Loucy (cell line): ENCODE measurements around the gene BTN2A1.

Experiments
- H2AFZ ChIP-seq: fragments of 200-600 bp; sonication (generic); 2 replicates; pipeline ENCODE4 v1.6.0; 2016; ENCODE audit warnings: antibody characterized with exemption, mild to moderate bottlenecking, low read length, moderate library complexity
- H3F3A ChIP-seq: fragments of 200-600 bp; 2 replicates; pipeline ENCODE4 v1.6.0; 2016; ENCODE audit warnings: antibody characterized with exemption, low read depth, mild to moderate bottlenecking
- H3K27me3 ChIP-seq: fragments of 200-600 bp; sonication (generic); 2 replicates; pipeline ENCODE4 v1.6.1; 2014; ENCODE audit warnings: low read length, mild to moderate bottlenecking; ENCODE audit not compliant: insufficient read depth, poor library complexity, severe bottlenecking
- H3K36me3 ChIP-seq: fragments of 200-600 bp; sonication (generic); 2 replicates; pipeline ENCODE4 v1.6.1; 2016; ENCODE audit warnings: low read length; ENCODE audit not compliant: insufficient read depth
- H3K4me1 ChIP-seq: fragments of 200-600 bp; sonication (generic); 2 replicates; pipeline ENCODE4 v1.5.1; 2014; ENCODE audit warnings: low read length, mild to moderate bottlenecking; ENCODE audit not compliant: insufficient read depth, poor library complexity, severe bottlenecking
- H3K4me2 ChIP-seq: fragments of 200-600 bp; sonication (generic); 2 replicates; pipeline ENCODE4 v1.6.0; 2014; ENCODE audit warnings: antibody characterized with exemption, low read length, low read depth, mild to moderate bottlenecking; ENCODE audit not compliant: poor library complexity, severe bottlenecking
- H3K4me3 ChIP-seq: fragments of 200-600 bp; sonication (generic); 2 replicates; pipeline ENCODE4 v1.5.1; 2014; ENCODE audit warnings: low read length, mild to moderate bottlenecking, mixed read lengths; ENCODE audit not compliant: poor library complexity, severe bottlenecking
- H3K79me2 ChIP-seq: fragments of 200-600 bp; sonication (generic); 2 replicates; pipeline ENCODE4 v1.6.1; 2014; ENCODE audit warnings: low read length; ENCODE audit not compliant: insufficient read depth
- H3K9ac ChIP-seq: fragments of 200-600 bp; sonication (generic); 2 replicates; pipeline ENCODE4 v1.6.0; 2014; ENCODE audit warnings: mild to moderate bottlenecking, low read depth, low read length, moderate library complexity; ENCODE audit not compliant: poor library complexity, severe bottlenecking
- H3K9me2 ChIP-seq: fragments of 200-600 bp; sonication (generic); replicated peaks from 2 replicates; pipeline ENCODE4 v1.6.1; 2016; ENCODE audit warnings: low read depth, low read length, mixed read lengths
- H3K9me3 ChIP-seq: fragments of 200-600 bp; sonication (generic); 2 replicates; pipeline ENCODE4 v1.6.1; 2014; ENCODE audit warnings: mild to moderate bottlenecking, antibody characterized with exemption, low read length, low read depth; ENCODE audit not compliant: insufficient read depth
- H4K20me1 ChIP-seq: fragments of 200-600 bp; sonication (generic); 2 replicates; pipeline ENCODE4 v1.6.0; 2014; ENCODE audit warnings: antibody characterized with exemption, low read length, mild to moderate bottlenecking; ENCODE audit not compliant: insufficient read depth, poor library complexity, severe bottlenecking
- EZH2phosphoT487 ChIP-seq: fragments of 200-600 bp; IDR thresholded peaks from 2 replicates; pipeline ENCODE4 v1.6.1; 2018; ENCODE audit warnings: antibody characterized with exemption, mild to moderate bottlenecking, moderate library complexity, borderline replicate concordance
- TF ChIP-seq, protein P1 (sequence below): fragments of 200-600 bp; sonication (generic); conservative IDR thresholded peaks from 2 replicates; pipeline ENCODE4 v1.5.1; 2014; ENCODE audit warnings: mild to moderate bottlenecking, antibody characterized with exemption, low read length

Gene BTN2A1

DNA sequence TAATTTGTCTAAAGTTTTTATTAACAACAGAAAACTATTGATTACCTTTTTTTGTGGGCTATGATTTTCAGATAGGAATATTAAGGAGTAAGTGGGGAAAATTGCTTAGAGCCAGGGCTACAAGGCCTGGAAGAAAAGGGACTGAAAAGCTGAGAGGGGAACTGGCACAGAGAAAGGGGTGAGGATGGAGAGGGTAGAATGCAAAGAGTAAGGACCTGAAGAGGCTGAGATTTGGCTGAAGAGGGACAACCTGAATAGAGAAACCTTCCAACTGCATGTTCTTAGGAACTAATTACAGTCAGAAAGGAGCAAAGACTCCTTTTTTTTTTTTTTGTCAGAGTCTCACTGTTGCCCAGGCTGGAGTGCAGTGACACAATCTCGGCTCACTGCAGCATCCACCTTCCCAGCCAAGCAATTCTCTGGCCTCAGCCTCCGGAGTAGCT is 16.7 kb downstream of the BTN2A1 start:
- H3K4me1 ChIP-seq: peaks cover 29% of the 10 kb centered on the region
- H3K9me3 ChIP-seq: peaks cover 7% of the 10 kb centered on the region; the same call in 1 of the 2 replicates
- no peak for TF ChIP-seq EZH2phosphoT487
- no peaks in the 10 kb centered on the region for H4K20me1 ChIP-seq
- peak overlapping the region; percentile 98 for H3K9ac ChIP-seq
- no peaks in the 10 kb centered on the region for H3K27me3 ChIP-seq
- H3K9me2 ChIP-seq: no peaks in the 10 kb centered on the region
- peak overlapping the region; percentile 92 for H3K4me3 ChIP-seq
- no peaks in the 10 kb centered on the region for H3K36me3 ChIP-seq
- peak overlapping the region; percentile 80 for H3K4me2 ChIP-seq
- peak overlapping the region; percentile 35; the same call in 1 of the 2 replicates for H2AFZ ChIP-seq
- H3K79me2 ChIP-seq: peaks cover 12% of the 10 kb centered on the region; the same call in 1 of the 2 replicates
- H3F3A ChIP-seq: 0 out of 2 replicates have a peak, but pooled peaks cover 2% of the 10 kb centered on the region

DNA sequence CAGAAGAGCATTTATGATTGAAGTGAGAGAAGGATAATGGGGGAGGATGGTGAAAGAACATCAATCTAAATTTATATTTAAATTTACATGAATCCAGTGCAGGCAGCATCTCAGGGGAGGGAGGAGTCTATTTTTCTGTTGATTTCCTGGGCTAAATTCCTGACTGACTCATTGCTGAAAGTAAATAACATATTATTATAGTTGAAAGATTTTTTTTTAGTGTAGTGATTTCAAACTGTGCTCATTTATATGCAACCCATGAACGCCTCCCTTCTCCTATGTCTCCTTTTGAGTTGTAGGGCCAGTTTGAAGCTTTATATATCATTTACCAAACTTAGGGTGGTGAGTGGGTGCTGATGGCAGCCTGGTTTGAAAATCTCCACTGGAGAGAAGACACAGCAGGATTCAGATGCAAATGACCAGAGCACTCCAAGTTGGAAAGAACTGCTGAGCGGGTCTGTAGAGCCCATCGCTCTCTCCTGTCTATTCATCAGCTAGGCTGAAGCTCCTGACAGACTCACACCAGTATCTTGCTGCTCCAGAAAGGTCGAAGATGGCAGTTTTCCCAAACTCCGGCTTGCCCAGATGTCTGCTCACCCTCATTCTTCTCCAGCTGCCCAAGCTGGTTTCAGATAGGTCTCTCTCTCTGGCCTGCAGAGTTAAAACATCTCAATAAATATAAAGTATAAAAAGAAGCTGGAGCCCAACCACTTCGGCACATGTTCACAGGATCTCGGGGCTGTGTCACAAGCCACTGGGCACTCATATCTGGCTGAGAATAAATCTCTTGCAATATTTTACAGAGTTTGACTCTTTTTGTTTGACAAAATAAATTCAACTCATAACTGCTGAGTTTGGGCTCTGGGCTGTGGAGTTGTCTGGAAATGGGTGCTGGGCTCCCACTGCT is 18.3 kb downstream of the BTN2A1 start:
- peak overlapping the region; percentile 98 for H3K9ac ChIP-seq
- no peaks in the 10 kb centered on the region for H3K36me3 ChIP-seq
- H3K27me3 ChIP-seq: no peaks in the 10 kb centered on the region
- peaks cover 7% of the 10 kb centered on the region; the same call in 1 of the 2 replicates for H3K9me3 ChIP-seq
- 0 out of 2 replicates have a peak, but pooled peaks cover 2% of the 10 kb centered on the region for H3F3A ChIP-seq
- H2AFZ ChIP-seq: no peak overlapping the region
- H3K79me2 ChIP-seq: peaks cover 12% of the 10 kb centered on the region; the same call in 1 of the 2 replicates
- H3K4me2 ChIP-seq: peak overlapping the region; percentile 80
- H3K4me1 ChIP-seq: peaks cover 29% of the 10 kb centered on the region
- no peaks in the 10 kb centered on the region for H3K9me2 ChIP-seq
- H3K4me3 ChIP-seq: no peak overlapping the region
- no peaks in the 10 kb centered on the region for H4K20me1 ChIP-seq
- TF ChIP-seq, protein P1, sequence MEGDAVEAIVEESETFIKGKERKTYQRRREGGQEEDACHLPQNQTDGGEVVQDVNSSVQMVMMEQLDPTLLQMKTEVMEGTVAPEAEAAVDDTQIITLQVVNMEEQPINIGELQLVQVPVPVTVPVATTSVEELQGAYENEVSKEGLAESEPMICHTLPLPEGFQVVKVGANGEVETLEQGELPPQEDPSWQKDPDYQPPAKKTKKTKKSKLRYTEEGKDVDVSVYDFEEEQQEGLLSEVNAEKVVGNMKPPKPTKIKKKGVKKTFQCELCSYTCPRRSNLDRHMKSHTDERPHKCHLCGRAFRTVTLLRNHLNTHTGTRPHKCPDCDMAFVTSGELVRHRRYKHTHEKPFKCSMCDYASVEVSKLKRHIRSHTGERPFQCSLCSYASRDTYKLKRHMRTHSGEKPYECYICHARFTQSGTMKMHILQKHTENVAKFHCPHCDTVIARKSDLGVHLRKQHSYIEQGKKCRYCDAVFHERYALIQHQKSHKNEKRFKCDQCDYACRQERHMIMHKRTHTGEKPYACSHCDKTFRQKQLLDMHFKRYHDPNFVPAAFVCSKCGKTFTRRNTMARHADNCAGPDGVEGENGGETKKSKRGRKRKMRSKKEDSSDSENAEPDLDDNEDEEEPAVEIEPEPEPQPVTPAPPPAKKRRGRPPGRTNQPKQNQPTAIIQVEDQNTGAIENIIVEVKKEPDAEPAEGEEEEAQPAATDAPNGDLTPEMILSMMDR: no peak
- no peak for TF ChIP-seq EZH2phosphoT487

DNA sequence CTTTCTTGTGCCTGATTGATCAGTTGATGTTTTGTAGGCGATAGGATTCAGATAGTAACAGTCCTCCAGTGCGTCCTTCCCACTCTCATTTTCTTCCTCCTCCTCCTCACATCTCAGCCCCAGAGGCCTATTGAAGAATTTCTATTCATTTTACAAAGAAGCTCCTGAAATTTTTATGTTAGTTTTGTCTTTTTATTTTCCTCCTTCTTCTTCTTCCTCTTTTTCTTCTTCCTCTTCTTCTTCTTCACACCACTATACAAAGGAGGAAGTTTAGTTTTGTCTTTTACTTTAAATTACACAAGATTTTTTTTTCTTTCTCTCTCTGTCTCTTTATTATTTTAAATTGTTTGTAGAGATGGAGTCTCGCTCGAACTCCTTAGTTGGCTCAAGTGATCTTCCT is 19.1 kb downstream of the BTN2A1 start:
- Histone ChIP-seq H3K4me3 (no peak overlapping the region), H4K20me1 (no peaks in the 10 kb centered on the region), H3K27me3 (no peaks in the 10 kb centered on the region), H3K4me2 (no peak overlapping the region), H3K79me2 (peaks cover 12% of the 10 kb centered on the region; the same call in 1 of the 2 replicates), H3K4me1 (peaks cover 29% of the 10 kb centered on the region), H3K36me3 (no peaks in the 10 kb centered on the region), H3K9ac (no peak overlapping the region), H3K9me3 (peaks cover 7% of the 10 kb centered on the region; the same call in 1 of the 2 replicates), H3F3A (0 out of 2 replicates have a peak, but pooled peaks cover 2% of the 10 kb centered on the region), H3K9me2 (no peaks in the 10 kb centered on the region), H2AFZ (no peak overlapping the region)
- TF ChIP-seq, protein P1: no peak
- TF ChIP-seq EZH2phosphoT487: no peak
